ENCODE measurements around the gene CORO7. TPM values are rescaled to one million over a fixed set of nuclear protein-coding genes. Genes with fewer than 3 reads are reported as not detected.

The CORO7 gene
- total and polyA plus RNA-seq, 9 of the 15 experiments (the other 6 are each of a cell fraction or from before 2014, with no cell fraction given) = 0.45 to 77.2 (median 18.7) TPM

DNA sequence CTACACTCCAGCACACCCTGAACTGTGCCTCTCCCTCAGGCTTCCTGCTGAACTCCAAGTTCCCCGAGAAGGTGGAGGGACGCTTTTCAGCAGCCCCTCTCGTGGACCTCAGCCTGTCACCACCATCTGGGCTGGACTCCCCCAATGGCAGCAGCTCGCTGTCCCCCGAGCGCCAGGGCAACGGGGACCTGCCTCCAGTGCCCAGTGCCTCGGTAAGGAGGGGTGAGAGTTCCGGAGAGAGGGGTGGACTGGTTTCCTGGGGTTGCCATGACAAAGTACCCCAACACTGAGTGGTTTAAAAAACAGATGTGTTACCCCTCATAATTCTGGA is 83.1 kb downstream of the CORO7 start (continued):
- TF ChIP-seq BRD4 (IDR thresholded peaks at IDR 0.05) = no peak
- no peak for TF ChIP-seq SMARCB1 (IDR thresholded peaks at IDR 0.05; ENCODE audit: insufficient read length, low read depth)
- TF ChIP-seq ZNF133 (CRISPR knock-in tag; IDR thresholded peaks at IDR 0.05) = no peak
- TF ChIP-seq ZNF449 (CRISPR knock-in tag; IDR thresholded peaks at IDR 0.05) = no peak
- no peak for TF ChIP-seq ZKSCAN3 (CRISPR knock-in tag; IDR thresholded peaks at IDR 0.05)
- TF ChIP-seq SETDB1 (IDR thresholded peaks at IDR 0.05; ENCODE audit: low read length) = no peak
- no peak for TF ChIP-seq RBFOX2 (IDR thresholded peaks at IDR 0.05; ENCODE audit: low read depth, low read length)
- no peak for TF ChIP-seq THAP7 (CRISPR knock-in tag; IDR thresholded peaks at IDR 0.05)
- TF ChIP-seq SMAD3 (CRISPR knock-in tag; conservative IDR thresholded peaks at IDR 0.05) = no peak
- TF ChIP-seq IRF2 (CRISPR knock-in tag; IDR thresholded peaks at IDR 0.05) = no peak

Measured in K562 (cell line).